DND-41 (cell line): ENCODE results near the gene TOMM34.

Source experiments
- CTCF ChIP-seq: IDR thresholded peaks from 2 replicates; pipeline ENCODE4 v1.5.1; 2012; ENCODE audit warnings: borderline replicate concordance, low read length, moderate library complexity, mild to moderate bottlenecking; ENCODE audit not compliant: poor library complexity, severe bottlenecking; ENCODE audit errors: extremely low read depth
- EZH2 ChIP-seq: IDR thresholded peaks from 3 replicates; pipeline ENCODE4 v1.6.1; 2012; ENCODE audit warnings: borderline replicate concordance, low read depth, mild to moderate bottlenecking, moderate library complexity, low read length, inconsistent platforms; ENCODE audit not compliant: severe bottlenecking

- TF ChIP-seq EZH2 (no peak), CTCF (no peak)
These were observed 50.1 kb downstream of the TOMM34 start, which contains the start of gene PABPC1L for GRCh38 chr20:44909872-44910689.
